PC-9 (cell line): Measurements from ENCODE around the gene C7orf57. TPM values are rescaled to one million over a fixed set of nuclear protein-coding genes. Genes with fewer than 3 reads are reported as not detected.

Experiments used
- BruUV-seq: library from RNA; stranded (reverse); fragments of 400-500 nt; replicated peaks from 2 replicates; lab custom pipeline; 2021; lab: Mats Ljungman, UMichigan
- CTCF ChIA-PET: fragments of 300-600 bp; sonication (Branson Sonifier 250); formaldehyde crosslinking; loops from one replicate; lab custom pipeline; 2022; ENCODE audit warnings: antibody characterized with exemption; lab: Charles Lee
- POLR2A ChIA-PET: fragments of 300-600 bp; sonication (Branson Sonifier 250); formaldehyde crosslinking; loops from one replicate; lab custom pipeline; 2022; ENCODE audit warnings: antibody characterized with exemption; ENCODE audit not compliant: unreplicated experiment; lab: Charles Lee
- DNase-seq, 2 experiments: peaks; one replicate each; pipeline versions ENCODE4 v3.0.0 to v3.0.0-alpha.2; 2015 to 2022; ENCODE audit warnings: mixed read lengths in 1 of 2
- H2AFZ ChIP-seq: fragments of 200-600 bp; sonication (generic); 2 replicates; pipeline ENCODE4 v1.8.1; 2017; ENCODE audit warnings: antibody characterized with exemption
- H3F3A ChIP-seq: fragments of 200-600 bp; sonication (generic); 2 replicates; pipeline ENCODE4 v1.8.1; 2017; ENCODE audit warnings: antibody characterized with exemption, mild to moderate bottlenecking, low read depth; ENCODE audit not compliant: insufficient read depth
- H3K27ac ChIP-seq: fragments of 200-600 bp; sonication (generic); 2 replicates; pipeline ENCODE4 v1.6.1; 2016; ENCODE audit warnings: mixed run types
- H3K27me3 ChIP-seq: fragments of 200-600 bp; sonication (generic); 2 replicates; pipeline ENCODE4 v1.6.1; 2016; ENCODE audit warnings: low read depth, mixed run types; ENCODE audit not compliant: insufficient read depth
- H3K36me3 ChIP-seq: fragments of 200-600 bp; sonication (generic); 2 replicates; pipeline ENCODE4 v1.6.1; 2016; ENCODE audit warnings: low read depth, mixed run types
- H3K4me1 ChIP-seq: fragments of 200-600 bp; sonication (generic); replicated peaks from 2 replicates; pipeline ENCODE4 v1.6.1; 2016; ENCODE audit warnings: mixed run types; ENCODE audit not compliant: insufficient read depth
- H3K4me2 ChIP-seq: fragments of 200-600 bp; sonication (generic); 2 replicates; pipeline ENCODE4 v1.6.1; 2017; ENCODE audit warnings: mixed run types
- H3K4me3 ChIP-seq: fragments of 200-600 bp; sonication (generic); 2 replicates; pipeline ENCODE4 v1.6.1; 2016; ENCODE audit warnings: mixed run types
- H3K79me2 ChIP-seq: fragments of 200-600 bp; sonication (generic); 2 replicates; pipeline ENCODE4 v1.6.1; 2017; ENCODE audit warnings: low read depth, mixed run types
- H3K9me2 ChIP-seq: fragments of 200-600 bp; sonication (generic); 2 replicates; pipeline ENCODE4 v1.8.1; 2017; ENCODE audit warnings: mild to moderate bottlenecking; ENCODE audit not compliant: insufficient read depth
- H3K9me3 ChIP-seq: fragments of 200-600 bp; sonication (generic); 2 replicates; pipeline ENCODE4 v1.8.1; 2016; ENCODE audit warnings: low read depth; ENCODE audit not compliant: insufficient read depth
- H4K20me1 ChIP-seq: fragments of 200-600 bp; sonication (generic); 2 replicates; pipeline ENCODE4 v1.8.1; 2017; ENCODE audit not compliant: insufficient read depth
- EZH2 ChIP-seq: fragments of 200-600 bp; sonication (generic); IDR thresholded peaks from 2 replicates; pipeline ENCODE4 v1.8.0; 2017; ENCODE audit warnings: antibody characterized with exemption, low read depth
- intact Hi-C: fragments of 100-400 bp; cut with micrococcal nuclease; formaldehyde crosslinking; loops from one replicate; pipeline ENCODE4 v1.10.0; 2022; ENCODE audit not compliant: unreplicated experiment
- total RNA-seq: library from RNA; stranded (reverse); gene quantifications from 2 replicates; pipeline ENCODE4 v1.2.3, GENCODE V29; 2021
- TF ChIP-seq, protein P1 (sequence below): fragments of 200-600 bp; sonication (generic); conservative IDR thresholded peaks from 2 replicates; pipeline ENCODE4 v1.6.1; 2017; ENCODE audit warnings: mixed run types, antibody characterized with exemption, mild to moderate bottlenecking, moderate library complexity

Gene C7orf57
- total RNA-seq, 1 experiment from 2014 or later, result 2.5 TPM

DNA sequence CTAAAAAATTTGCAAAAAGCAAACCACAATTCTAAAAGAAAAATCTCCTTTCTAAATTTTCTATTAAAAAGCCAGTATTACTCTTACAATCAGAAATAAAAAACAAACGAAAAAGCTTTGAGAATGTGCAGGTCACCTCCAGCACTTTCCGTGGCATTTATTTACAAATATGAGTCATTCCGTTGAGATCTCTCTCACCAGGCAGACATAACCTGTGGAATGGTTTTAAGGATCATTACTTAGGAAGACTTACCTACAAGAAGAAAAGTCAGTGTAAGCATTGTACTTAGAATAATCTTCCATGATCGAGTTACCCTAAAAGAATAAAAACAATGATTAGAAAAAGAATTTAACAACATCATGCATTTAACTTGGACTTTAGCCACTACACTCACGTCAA lies 9.7 kb upstream of the C7orf57 start:
- TF ChIP-seq, protein P1, sequence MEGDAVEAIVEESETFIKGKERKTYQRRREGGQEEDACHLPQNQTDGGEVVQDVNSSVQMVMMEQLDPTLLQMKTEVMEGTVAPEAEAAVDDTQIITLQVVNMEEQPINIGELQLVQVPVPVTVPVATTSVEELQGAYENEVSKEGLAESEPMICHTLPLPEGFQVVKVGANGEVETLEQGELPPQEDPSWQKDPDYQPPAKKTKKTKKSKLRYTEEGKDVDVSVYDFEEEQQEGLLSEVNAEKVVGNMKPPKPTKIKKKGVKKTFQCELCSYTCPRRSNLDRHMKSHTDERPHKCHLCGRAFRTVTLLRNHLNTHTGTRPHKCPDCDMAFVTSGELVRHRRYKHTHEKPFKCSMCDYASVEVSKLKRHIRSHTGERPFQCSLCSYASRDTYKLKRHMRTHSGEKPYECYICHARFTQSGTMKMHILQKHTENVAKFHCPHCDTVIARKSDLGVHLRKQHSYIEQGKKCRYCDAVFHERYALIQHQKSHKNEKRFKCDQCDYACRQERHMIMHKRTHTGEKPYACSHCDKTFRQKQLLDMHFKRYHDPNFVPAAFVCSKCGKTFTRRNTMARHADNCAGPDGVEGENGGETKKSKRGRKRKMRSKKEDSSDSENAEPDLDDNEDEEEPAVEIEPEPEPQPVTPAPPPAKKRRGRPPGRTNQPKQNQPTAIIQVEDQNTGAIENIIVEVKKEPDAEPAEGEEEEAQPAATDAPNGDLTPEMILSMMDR, result no peak
- no peak for TF ChIP-seq EZH2
- no TSS peak for BruUV-seq
- no peaks in the 10 kb centered on the region for H3F3A ChIP-seq
- no peak overlapping the region for H3K27ac ChIP-seq
- DNase-seq, result peak in 1 of 2 experiments; percentile 55
- no peaks in the 10 kb centered on the region for H4K20me1 ChIP-seq
- H3K9me3 ChIP-seq, result peaks cover 10% of the 10 kb centered on the region
- H2AFZ ChIP-seq, result no peak overlapping the region
- no peak overlapping the region for H3K4me3 ChIP-seq
- ChIA-PET CTCF (no interaction called here), POLR2A (no interaction called here)
- H3K79me2 ChIP-seq, result no peaks in the 10 kb centered on the region
- H3K27me3 ChIP-seq, result no peaks in the 10 kb centered on the region
- no peaks in the 10 kb centered on the region for H3K36me3 ChIP-seq
- intact Hi-C loops, result no loop called here
- no peaks in the 10 kb centered on the region for H3K9me2 ChIP-seq
- H3K4me2 ChIP-seq, result peak overlapping the region; percentile 8
- peaks cover 11% of the 10 kb centered on the region for H3K4me1 ChIP-seq

- ChIA-PET POLR2A (no interaction called here), CTCF (no interaction called here)
- no peaks in the 10 kb centered on the region for H3K27me3 ChIP-seq
- intact Hi-C loops, result no loop called here
- peaks cover 3% of the 10 kb centered on the region for H3K9me3 ChIP-seq
- H3K9me2 ChIP-seq, result no peaks in the 10 kb centered on the region
- H3K36me3 ChIP-seq, result no peaks in the 10 kb centered on the region
- BruUV-seq, result no TSS peak
- DNase-seq, result no peak
- no peak within 1 kb of the TSS for H2AFZ ChIP-seq
- no peak within 1 kb of the TSS for H3K4me3 ChIP-seq
- H3K27ac ChIP-seq, result no peak within 1 kb of the TSS
- H3F3A ChIP-seq, result no peaks in the 10 kb centered on the region
- H3K79me2 ChIP-seq, result no peaks in the 10 kb centered on the region
- H3K4me1 ChIP-seq, result peaks cover 11% of the 10 kb centered on the region
- TF ChIP-seq EZH2, result no peak
- TF ChIP-seq, protein P1, result no peak
- no peaks in the 10 kb centered on the region for H4K20me1 ChIP-seq
- no peak within 1 kb of the TSS for H3K4me2 ChIP-seq
These were observed 6.4 kb upstream of the C7orf57 start, which contains the start of gene SUN3 for GRCh38 chr7:48028938-48029337. Gene SUN3, minus strand, starts transcription at chr7:48029107. Its CDS starts 169 bp downstream, at chr7:48028938.

DNA sequence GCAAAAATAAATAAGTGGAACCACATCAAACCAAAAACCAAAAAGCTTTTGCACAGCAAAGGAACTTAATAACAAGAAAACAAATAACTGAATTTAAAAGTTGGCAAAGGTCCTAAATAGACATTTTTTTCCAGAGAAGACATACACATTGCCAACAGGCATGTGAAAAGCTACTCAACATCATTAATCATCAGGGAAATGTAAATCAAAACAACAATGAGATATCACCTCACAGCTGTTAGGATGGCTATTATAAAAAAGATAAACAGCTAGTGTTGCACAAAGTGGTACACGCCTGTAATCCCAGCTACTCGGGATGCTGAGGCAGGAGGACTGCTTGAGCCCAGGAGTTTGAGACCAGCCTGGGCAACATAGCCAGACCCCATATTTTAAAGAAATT lies 4.2 kb upstream of the C7orf57 start:
- Histone ChIP-seq H3K36me3 (no peaks in the 10 kb centered on the region), H3K9me2 (no peaks in the 10 kb centered on the region), H3K27ac (no peak overlapping the region), H3K4me3 (no peak overlapping the region), H3K27me3 (peaks cover 6% of the 10 kb centered on the region), H3F3A (no peaks in the 10 kb centered on the region), H3K79me2 (no peaks in the 10 kb centered on the region), H3K4me2 (no peak overlapping the region), H3K9me3 (no peaks in the 10 kb centered on the region), H4K20me1 (no peaks in the 10 kb centered on the region), H2AFZ (no peak overlapping the region), H3K4me1 (peaks cover 4% of the 10 kb centered on the region; the same call in 1 of the 2 replicates)
- TF ChIP-seq, protein P1, result no peak
- TF ChIP-seq EZH2, result no peak
- ChIA-PET POLR2A (no interaction called here), CTCF (no interaction called here)
- intact Hi-C loops, result no loop called here
- BruUV-seq, result no TSS peak
- DNase-seq, result no peak
